Duodenal mucosa (tissue), 2 donors: ENCODE results near the gene GAB4.
"Not testable (repeated sequence)": the region's sequence is repeated elsewhere in the genome, so short reads cannot be mapped to it uniquely, and the experiment has no call there.

Experiments
- H3K27ac ChIP-seq: one replicate; pipeline ENCODE4 v1.7.0; 2013; ENCODE audit warnings: low read depth, low read length
- H3K27me3 ChIP-seq, 2 donors: one replicate each; pipeline ENCODE4 v1.7.0; 2013; ENCODE audit warnings: low read length in 2 of 2, control low read depth in 1 of 2; ENCODE audit not compliant: insufficient read depth in 2 of 2, control insufficient read depth in 1 of 2
- H3K36me3 ChIP-seq, 2 donors: one replicate each; pipeline ENCODE4 v1.7.0; 2013; ENCODE audit warnings: low read length in 2 of 2, control low read depth in 1 of 2; ENCODE audit not compliant: insufficient read depth in 2 of 2, control insufficient read depth in 1 of 2
- H3K4me1 ChIP-seq, 2 donors: one replicate each; pipeline ENCODE4 v1.7.0; 2013; ENCODE audit warnings: low read length in 2 of 2, control low read depth in 1 of 2; ENCODE audit not compliant: insufficient read depth in 2 of 2, control insufficient read depth in 1 of 2
- H3K4me3 ChIP-seq, 2 donors: one replicate each; pipeline ENCODE4 v1.7.0; 2013; ENCODE audit warnings: low read length in 2 of 2, low read depth in 1 of 2
- H3K9ac ChIP-seq, 2 donors: one replicate each; pipeline ENCODE4 v1.7.0; 2013; ENCODE audit warnings: low read length in 2 of 2, low read depth in 1 of 2
- H3K9me3 ChIP-seq, 2 donors: one replicate each; pipeline ENCODE4 v1.7.0; 2013; ENCODE audit warnings: low read length in 2 of 2, control low read depth in 1 of 2; ENCODE audit not compliant: control insufficient read depth in 1 of 2

The GAB4 gene

DNA sequence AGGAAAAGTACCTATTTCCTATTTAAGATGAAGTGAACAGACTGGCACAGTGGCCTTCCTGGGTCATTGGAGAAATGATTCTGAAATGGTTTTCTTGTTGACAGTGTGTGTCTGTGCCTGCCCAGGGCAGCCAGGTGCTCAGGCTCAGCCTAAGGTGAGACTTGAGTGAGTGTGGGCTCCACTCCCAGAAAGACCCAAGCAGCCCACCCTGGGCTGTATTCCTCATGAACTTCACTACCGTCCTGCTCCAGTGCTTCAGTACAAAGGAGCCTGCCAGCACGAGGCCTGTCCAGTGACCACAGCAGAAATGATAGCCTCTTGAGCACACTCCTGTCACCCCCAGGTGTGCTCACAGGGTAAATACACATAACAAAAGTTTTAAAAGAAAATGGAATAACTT is 49.5 kb downstream of the GAB4 start:
- no peaks in the 10 kb centered on the region for H3K27me3 ChIP-seq
- H3K4me3 ChIP-seq: no peak overlapping the region
- H3K36me3 ChIP-seq: no peaks in the 10 kb centered on the region
- no peaks in the 10 kb centered on the region for H3K4me1 ChIP-seq
- no peak overlapping the region for H3K27ac ChIP-seq
- H3K9ac ChIP-seq: no peak overlapping the region
- no peaks in the 10 kb centered on the region for H3K9me3 ChIP-seq

DNA sequence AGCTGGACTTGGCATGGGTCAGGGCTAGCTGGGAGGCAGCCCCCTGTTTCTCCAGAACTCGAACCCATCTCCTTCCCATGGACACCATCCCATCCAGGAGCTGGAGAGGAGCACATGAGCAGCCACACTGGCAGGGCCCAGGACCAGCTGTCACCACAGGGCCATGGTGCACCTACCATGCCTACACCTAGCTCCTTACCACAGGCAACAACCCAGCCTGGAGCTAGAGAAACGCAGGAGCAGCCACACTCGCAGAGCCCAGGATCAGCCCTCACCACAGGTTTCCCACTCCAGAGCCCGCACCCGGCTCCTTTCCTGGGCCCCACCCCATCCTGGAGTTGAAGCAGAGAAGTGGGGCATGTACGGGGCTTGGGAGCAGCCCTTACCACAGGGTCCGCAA is 50.2 kb downstream of the GAB4 start:
- H3K9me3 ChIP-seq: no peaks in the 10 kb centered on the region
- no peaks in the 10 kb centered on the region for H3K4me1 ChIP-seq
- H3K27me3 ChIP-seq: no peaks in the 10 kb centered on the region
- H3K4me3 ChIP-seq: no peak overlapping the region
- H3K36me3 ChIP-seq: no peaks in the 10 kb centered on the region
- H3K27ac ChIP-seq: no peak overlapping the region
- H3K9ac ChIP-seq: no peak overlapping the region

DNA sequence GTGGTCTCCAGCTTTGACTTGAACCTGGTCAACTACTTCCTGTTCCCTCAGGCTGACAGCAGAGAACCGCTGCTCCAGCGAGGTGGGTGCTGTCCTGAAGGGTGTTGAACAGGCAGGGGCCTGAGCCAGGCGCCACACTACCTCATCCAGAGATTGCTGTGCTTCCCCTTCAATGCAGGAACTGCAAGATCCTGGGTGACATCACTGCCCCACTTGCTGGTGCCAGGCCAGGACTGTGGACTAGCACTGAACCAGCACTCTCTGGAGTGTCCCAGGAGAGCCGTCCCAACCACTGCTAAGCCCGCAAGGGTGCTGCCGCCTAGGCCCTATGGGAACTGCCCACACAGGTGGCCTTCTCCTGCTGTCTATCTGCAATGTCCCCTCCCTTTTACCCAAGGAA is 51.7 kb downstream of the GAB4 start:
- Histone ChIP-seq H3K27ac (no peak overlapping the region), H3K4me3 (no peak overlapping the region), H3K36me3 (no peaks in the 10 kb centered on the region), H3K9ac (no peak overlapping the region), H3K27me3 (no peaks in the 10 kb centered on the region), H3K9me3 (no peaks in the 10 kb centered on the region), H3K4me1 (no peaks in the 10 kb centered on the region)

DNA sequence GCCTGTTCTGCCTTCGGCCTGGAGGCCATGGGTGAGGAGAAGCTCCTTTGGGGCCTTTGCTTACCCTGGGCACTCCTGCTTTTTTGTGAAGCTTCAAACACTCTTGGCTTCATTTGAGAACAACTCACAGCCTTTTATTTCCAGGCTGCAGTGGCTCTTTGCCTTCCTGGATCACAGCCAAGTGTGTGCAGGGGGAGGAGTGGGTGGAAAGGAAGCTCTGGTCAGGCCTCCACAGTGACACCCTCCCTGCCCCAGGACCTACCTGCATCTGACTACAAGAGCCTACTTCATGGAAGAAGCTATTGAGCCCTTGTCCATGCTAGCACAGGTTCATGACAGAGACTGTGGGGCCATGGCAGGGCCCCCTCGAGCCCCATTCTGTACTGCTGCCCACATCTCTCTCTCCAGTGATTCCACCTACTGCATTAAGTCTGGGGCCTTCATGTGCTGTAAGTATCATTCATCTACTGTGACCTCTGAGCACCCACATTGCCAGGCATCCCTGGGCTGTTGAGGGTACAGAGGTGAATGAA is 52.3 kb downstream of the GAB4 start:
- Histone ChIP-seq H3K9ac (no peak overlapping the region), H3K4me1 (no peaks in the 10 kb centered on the region), H3K36me3 (no peaks in the 10 kb centered on the region), H3K4me3 (no peak overlapping the region), H3K27ac (no peak overlapping the region), H3K27me3 (no peaks in the 10 kb centered on the region), H3K9me3 (no peaks in the 10 kb centered on the region)

DNA sequence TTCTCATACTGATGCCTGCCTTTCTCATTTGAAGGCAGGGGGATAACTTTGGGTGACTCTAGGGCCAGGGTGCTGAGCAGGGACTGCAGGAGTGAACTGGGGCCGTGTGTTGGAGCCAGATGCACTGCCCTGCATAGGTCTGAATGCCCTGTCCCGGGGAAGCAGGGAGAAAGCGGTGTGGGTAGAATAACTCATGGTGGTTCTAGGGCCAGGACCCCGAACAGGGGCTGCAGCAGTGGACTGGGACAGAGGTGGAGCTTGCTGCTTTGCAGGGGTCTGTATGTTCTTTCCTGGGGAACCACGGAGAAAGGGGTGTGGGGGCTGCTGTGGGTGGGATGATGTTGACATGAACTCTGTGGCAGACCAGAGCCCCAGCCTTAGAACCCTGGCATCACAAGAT is 52.9 kb downstream of the GAB4 start:
- Histone ChIP-seq H3K9me3 (no peaks in the 10 kb centered on the region), H3K27me3 (no peaks in the 10 kb centered on the region), H3K4me1 (no peaks in the 10 kb centered on the region), H3K27ac (no peak overlapping the region), H3K9ac (no peak overlapping the region), H3K36me3 (no peaks in the 10 kb centered on the region), H3K4me3 (no peak overlapping the region)

DNA sequence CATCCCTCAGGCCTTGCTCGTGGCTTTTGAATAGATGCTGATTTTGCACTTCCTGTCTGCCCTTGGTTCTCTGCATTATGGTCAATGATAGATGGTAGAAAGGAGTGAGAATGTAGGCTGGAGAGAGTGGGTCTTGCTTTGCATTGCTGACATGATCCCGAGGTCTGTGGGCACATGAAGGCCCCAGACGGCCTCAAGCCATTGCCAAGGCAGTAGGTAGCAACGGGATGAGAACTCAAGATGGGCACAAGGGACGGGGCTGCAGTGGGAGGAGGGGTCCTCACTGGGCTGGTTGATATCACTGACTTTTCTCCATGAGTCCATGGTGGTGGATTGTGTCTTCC is 54.0 kb downstream of the GAB4 start:
- H3K27ac ChIP-seq: no peak overlapping the region
- no peaks in the 10 kb centered on the region for H3K4me1 ChIP-seq
- no peaks in the 10 kb centered on the region for H3K9me3 ChIP-seq
- no peak overlapping the region for H3K4me3 ChIP-seq
- no peak overlapping the region for H3K9ac ChIP-seq
- H3K36me3 ChIP-seq: no peaks in the 10 kb centered on the region
- H3K27me3 ChIP-seq: no peaks in the 10 kb centered on the region

DNA sequence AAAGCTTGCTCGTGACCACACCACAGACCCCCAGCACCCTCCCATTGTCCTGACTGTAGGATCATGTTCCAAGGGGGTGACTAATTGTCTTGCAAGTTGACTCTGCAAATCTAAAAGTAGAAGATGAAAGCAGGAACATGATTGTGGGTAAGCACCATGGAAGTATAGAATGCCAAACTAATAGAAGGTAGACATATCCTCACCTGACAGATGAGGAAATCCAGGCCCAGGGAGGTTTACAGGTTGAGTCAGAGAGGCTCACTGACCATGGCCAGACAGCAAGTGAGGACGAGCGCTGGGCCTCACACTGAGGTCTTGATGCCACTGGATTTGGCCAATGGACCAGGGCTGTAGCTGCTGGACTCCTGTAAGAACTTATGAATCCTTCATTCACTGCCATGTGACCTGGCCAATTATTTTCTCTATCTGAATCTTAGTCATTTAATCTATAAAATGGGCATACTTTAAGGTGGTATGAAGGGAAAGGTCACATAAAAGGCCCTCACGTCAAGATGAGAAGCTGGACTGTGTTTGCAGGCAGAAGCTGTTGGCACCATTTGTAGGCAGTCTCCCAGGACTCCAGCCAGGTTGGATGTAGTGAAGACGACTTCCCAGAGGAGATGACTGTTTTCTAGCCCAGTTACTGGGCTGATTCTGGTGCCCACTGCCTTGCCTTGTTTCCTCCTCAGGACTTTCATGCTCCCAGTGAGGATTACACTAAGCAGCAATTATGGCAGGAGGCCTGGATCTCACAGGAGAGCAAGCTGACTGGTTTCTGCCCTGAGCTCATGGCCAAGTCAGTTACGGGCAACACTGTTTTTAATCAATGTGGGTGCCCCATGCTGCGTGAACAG is 54.6 kb downstream of the GAB4 start:
- Histone ChIP-seq H3K4me3 (no peak overlapping the region), H3K4me1 (no peaks in the 10 kb centered on the region)

DNA sequence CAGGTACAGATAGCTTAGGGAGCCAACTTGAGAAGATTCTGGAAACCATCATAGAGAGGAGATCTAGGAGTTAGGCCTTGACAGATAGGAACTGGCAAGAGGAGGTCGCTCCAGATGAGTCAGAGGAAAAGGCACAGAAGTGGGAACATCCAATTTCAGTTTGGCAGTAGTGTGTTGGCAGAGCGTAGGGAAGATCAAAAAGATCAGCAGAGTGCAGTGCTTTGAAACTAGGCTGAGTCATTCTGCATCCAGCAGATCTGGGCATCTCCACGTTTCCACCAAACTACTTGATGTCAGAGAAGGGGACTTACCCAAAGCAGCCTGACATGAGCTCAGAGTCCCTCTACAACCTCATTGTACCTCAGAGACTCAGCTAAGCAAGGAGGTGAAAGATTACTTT is 58.5 kb downstream of the GAB4 start:
- Histone ChIP-seq H3K9ac (no peak overlapping the region), H3K9me3 (no peaks in the 10 kb centered on the region), H3K4me3 (no peak overlapping the region), H3K4me1 (no peaks in the 10 kb centered on the region), H3K27ac (no peak overlapping the region), H3K27me3 (no peaks in the 10 kb centered on the region), H3K36me3 (no peaks in the 10 kb centered on the region)

More for the DNA sequence above, 54.6 kb downstream of the GAB4 start:
- Histone ChIP-seq H3K36me3 (no peaks in the 10 kb centered on the region), H3K27me3 (no peaks in the 10 kb centered on the region), H3K27ac (no peak overlapping the region), H3K9ac (no peak overlapping the region), H3K9me3 (no peaks in the 10 kb centered on the region)

DNA sequence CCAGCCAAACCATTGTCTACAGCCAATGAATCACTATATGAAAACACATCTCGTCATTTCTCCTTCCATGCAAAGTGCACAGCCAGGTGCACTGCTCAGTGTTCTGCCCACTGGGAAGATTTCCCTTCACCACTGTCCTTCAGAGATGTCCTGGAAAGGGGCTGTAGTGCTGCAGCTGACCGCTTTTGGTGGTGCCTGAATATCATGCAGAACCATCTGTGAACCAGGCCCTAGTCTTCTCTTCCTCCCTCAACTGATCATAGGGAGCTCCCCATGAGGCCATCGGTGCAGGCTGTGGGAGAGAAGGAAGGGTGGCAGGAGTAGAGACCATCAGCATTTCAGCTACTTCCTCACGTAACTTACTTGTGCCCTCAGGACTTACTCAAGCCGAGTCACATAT is 70.2 kb downstream of the GAB4 start:
- Histone ChIP-seq H3K9ac (no peak overlapping the region), H3K4me3 (no peak overlapping the region), H3K4me1 (no peaks in the 10 kb centered on the region), H3K36me3 (no peaks in the 10 kb centered on the region), H3K27me3 (no peaks in the 10 kb centered on the region), H3K9me3 (no peaks in the 10 kb centered on the region), H3K27ac (no peak overlapping the region)

DNA sequence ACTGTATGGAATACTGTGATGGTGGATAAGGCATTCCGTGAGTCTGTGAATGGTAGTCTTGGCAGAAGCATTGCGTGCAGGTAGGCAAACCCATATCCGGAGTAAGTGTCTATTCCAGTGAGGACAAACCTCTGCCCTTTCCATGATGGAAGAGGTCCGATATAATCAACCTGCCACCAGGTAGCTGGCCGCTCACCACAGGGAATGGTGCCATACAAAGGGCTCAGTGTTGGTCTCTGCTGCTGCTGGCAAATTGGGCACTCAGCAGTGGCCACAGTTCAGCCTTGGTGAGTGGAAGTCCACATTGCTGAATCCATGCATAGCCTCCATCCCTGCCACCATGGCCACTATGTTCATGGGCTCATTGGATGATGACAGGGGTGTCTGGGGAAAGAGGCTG is 70.8 kb downstream of the GAB4 start:
- not testable (repeated sequence) for H3K36me3 ChIP-seq, H3K4me1 ChIP-seq, H3K27me3 ChIP-seq, H3K27ac ChIP-seq, H3K9me3 ChIP-seq, H3K4me3 ChIP-seq, H3K9ac ChIP-seq
